ENCODE measurements around the gene FGF4. TPM values are rescaled to one million over a fixed set of nuclear protein-coding genes. Genes with fewer than 3 reads are reported as not detected.

FGF4 gene
- total RNA-seq, 2 donors from 2014 or later: 0.28 TPM; not detected in 1

DNA sequence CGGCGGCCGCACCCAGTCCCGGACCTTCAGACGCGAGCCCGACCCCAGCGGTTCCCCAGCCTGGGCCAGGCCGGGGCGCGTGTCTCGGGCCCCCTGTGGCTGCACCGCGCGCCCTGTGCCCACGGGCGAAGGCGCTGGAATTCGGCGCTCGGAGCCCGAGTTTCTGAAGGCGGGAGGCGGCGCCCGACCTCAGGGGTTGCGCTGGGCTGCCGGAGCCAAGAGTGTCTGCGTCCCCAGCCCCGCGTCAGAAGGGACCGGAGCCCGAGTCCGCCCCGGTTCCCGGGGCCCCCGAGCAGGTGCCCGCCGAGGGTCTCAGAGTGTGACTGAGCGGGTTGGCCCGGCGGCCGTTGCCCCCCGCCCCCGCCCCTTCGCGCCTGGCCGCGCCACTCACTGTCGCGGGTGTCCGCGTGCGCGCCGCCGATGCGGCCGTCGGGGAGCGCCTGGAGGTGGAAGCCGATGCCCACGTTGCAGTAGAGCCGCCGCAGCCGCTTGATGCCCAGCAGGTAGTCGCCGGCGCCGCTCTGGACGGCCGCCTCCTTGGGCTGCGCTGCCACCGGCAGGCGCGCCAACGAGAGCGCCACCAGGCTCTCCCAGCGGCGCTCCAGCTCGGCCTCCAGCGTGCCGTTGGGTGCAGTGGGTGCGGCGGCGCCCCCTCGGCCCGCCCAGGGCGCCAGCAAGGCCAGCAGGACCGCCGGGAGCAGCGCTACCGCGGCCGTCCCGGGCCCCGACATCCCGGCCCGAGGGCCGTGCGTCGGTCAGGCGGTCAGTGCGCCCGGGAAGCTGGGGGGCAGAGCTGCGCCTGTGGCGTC is 583 bp downstream of the FGF4 start:
- H3K27me3 ChIP-seq (replicated peaks; ENCODE audit: insufficient read depth): peaks cover 28% of the 10 kb centered on the region
- whole genome bisulfite sequencing: 2% methylated on average over 71 of the region's 107 CpGs
- no peaks in the 10 kb centered on the region for H3K9me3 ChIP-seq
- H3K27ac ChIP-seq: no peak overlapping the region
- DNase-seq (ENCODE audit: low spot score): no peak
- no peak overlapping the region for H3K4me3 ChIP-seq
- H3K4me1 ChIP-seq (replicated peaks): no peaks in the 10 kb centered on the region
- intact Hi-C loops (cut with DNase I): no loop called here
- no peak for TF ChIP-seq POLR2AphosphoS5 (IDR thresholded peaks at IDR 0.05)
- no peak for TF ChIP-seq POLR2A (IDR thresholded peaks at IDR 0.05)
- TF ChIP-seq, protein P1, sequence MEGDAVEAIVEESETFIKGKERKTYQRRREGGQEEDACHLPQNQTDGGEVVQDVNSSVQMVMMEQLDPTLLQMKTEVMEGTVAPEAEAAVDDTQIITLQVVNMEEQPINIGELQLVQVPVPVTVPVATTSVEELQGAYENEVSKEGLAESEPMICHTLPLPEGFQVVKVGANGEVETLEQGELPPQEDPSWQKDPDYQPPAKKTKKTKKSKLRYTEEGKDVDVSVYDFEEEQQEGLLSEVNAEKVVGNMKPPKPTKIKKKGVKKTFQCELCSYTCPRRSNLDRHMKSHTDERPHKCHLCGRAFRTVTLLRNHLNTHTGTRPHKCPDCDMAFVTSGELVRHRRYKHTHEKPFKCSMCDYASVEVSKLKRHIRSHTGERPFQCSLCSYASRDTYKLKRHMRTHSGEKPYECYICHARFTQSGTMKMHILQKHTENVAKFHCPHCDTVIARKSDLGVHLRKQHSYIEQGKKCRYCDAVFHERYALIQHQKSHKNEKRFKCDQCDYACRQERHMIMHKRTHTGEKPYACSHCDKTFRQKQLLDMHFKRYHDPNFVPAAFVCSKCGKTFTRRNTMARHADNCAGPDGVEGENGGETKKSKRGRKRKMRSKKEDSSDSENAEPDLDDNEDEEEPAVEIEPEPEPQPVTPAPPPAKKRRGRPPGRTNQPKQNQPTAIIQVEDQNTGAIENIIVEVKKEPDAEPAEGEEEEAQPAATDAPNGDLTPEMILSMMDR (IDR thresholded peaks at IDR 0.05): no peak
- H3K36me3 ChIP-seq: no peaks in the 10 kb centered on the region

DNA sequence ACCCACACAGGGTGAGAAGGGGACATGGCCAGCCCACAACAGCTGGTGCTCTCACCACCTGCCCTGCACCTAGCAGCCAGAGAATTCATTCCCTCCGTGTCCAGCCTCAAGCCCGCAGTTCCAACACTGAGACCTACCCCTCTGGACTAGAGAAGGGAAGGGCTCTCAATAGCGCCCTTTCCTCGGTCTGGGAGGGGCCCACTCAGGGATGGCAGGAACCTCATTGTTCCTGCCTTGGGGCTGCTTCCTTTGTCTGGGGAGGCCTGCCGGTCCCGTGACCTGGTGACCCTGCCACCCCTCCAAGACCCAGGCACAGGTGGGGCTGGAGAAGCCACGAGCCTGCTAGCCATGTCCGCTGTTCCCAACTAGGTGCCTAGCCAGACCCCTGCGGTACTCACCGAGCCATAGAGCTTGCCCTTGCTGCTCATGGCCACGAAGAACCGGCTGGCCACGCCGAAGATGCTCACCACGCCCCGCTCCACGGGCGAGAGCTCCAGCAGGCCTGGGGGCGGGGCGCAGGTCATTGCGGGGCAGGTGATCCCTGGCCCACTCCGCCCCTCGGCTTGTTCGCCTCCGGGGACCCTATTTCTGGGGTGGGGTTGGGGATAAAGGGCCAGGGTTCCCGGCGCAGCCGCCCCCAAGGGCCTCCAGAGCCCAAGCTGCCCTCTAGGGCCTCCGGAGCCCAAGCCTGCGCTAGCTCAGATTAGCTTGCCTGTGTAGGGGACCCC is 1.4 kb downstream of the FGF4 start:
- TF ChIP-seq, protein P1 (IDR thresholded peaks at IDR 0.05): no peak
- TF ChIP-seq POLR2AphosphoS5 (IDR thresholded peaks at IDR 0.05) (no peak), POLR2A (IDR thresholded peaks at IDR 0.05) (no peak)
- no peaks in the 10 kb centered on the region for H3K4me1 ChIP-seq (replicated peaks)
- intact Hi-C loops (cut with DNase I): no loop called here
- no peak overlapping the region for H3K27ac ChIP-seq
- no peaks in the 10 kb centered on the region for H3K36me3 ChIP-seq
- no peak overlapping the region for H3K4me3 ChIP-seq
- no peaks in the 10 kb centered on the region for H3K9me3 ChIP-seq
- DNase-seq (ENCODE audit: low spot score): no peak
- peaks cover 28% of the 10 kb centered on the region for H3K27me3 ChIP-seq (replicated peaks; ENCODE audit: insufficient read depth)
- 13% methylated on average over 30 of the region's 30 CpGs for WGBS

DNA sequence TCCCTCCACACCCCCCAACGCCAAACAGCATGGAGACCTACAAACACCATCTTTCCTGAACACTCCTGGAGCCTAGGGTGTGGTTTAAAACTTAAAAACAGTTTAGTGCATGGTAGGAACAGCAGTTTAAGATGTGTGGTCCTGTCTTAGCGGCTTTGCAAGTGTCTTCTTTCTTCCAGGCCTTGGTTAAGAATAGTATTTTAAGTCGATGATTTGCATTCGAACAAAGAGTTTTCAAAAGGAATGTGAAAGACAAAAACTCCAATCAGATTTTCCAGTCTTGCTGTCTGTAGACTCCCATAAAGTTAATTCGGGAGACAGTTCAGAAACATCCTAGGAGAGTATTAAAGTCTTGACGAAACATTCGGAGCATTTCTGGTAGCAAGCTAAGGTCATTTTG is 3.7 kb downstream of the FGF4 start:
- H3K27me3 ChIP-seq (replicated peaks; ENCODE audit: insufficient read depth): peaks cover 28% of the 10 kb centered on the region
- no peaks in the 10 kb centered on the region for H3K4me1 ChIP-seq (replicated peaks)
- no peak overlapping the region for H3K27ac ChIP-seq
- no peak for DNase-seq (ENCODE audit: low spot score)
- no peaks in the 10 kb centered on the region for H3K9me3 ChIP-seq
- intact Hi-C loops (cut with DNase I): no loop called here
- no peak overlapping the region for H3K4me3 ChIP-seq
- H3K36me3 ChIP-seq: no peaks in the 10 kb centered on the region
- 50% methylated on average over 7 of the region's 7 CpGs for WGBS
- TF ChIP-seq, protein P1 (IDR thresholded peaks at IDR 0.05): no peak
- TF ChIP-seq POLR2AphosphoS5 (IDR thresholded peaks at IDR 0.05): no peak
- TF ChIP-seq POLR2A (IDR thresholded peaks at IDR 0.05): no peak

DNA sequence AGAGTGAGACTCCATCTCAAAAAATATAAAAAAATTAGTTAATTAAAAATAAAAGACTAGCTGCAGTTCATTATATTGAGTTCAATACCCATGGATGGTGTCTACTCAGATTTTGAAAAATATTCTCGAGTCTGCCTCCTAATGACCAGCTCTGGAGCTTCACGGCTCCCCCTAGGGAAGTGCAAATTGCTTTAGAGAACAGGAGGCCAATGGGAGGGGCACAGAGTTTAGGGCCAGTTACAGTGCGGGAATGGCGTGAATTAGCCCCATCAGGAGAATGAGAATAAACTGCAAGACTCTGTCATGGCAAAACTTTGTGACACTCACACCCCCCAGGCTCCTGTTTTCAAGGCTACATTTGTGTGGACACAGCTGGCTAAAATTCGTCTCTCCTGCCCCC is 4.6 kb downstream of the FGF4 start:
- Histone ChIP-seq H3K4me3 (no peak overlapping the region), H3K36me3 (no peaks in the 10 kb centered on the region), H3K27ac (no peak overlapping the region), H3K9me3 (no peaks in the 10 kb centered on the region), H3K4me1 (replicated peaks) (no peaks in the 10 kb centered on the region), H3K27me3 (replicated peaks; ENCODE audit: insufficient read depth) (peaks cover 20% of the 10 kb centered on the region)
- WGBS: 33% methylated on average over 5 of the region's 5 CpGs
- intact Hi-C loops (cut with DNase I): no loop called here
- TF ChIP-seq, protein P1 (IDR thresholded peaks at IDR 0.05): no peak
- DNase-seq (ENCODE audit: low spot score): no peak
